Measurements from ENCODE around the gene AGPS. TPM values are rescaled to one million over a fixed set of nuclear protein-coding genes. Genes with fewer than 3 reads are reported as not detected.

The AGPS gene
- total RNA-seq, 6 experiments from 2014 or later: 36.0 to 47.6 (median 43.1) TPM

DNA sequence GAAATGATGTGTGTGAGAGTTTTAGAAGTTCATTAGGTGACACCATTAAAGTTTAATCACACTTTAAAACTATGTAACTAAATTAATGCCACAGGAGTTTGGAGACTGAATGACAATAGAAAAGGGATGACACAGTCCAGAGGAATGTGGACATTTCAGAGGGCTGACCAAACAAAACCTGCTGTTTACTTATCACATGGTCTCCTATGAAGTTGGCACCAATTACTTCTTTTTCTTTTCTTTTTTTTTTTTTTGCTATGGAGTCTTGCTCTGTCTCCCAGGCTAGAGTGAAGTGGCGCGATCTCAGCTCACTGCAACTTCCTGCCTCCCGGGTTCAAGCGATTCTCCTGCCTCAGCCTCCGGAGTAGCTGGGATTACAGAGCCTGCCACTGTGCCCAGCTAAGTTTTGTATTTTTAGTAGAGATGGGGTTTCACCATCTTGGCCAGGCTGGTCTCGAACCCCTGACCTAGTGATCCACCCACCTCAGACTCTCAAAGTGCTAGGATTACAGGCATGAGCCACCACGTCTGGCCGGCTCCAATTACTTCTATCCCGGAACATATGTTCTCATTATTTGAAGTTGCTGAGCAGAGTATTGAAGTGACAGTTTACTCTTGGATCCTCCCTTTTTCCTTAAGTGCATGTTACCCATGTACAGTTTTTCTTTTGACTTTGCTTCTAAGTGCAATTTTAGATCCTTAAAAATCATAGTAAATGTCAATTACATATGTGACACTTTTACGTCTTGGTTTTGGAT is 4.3 kb downstream of the AGPS start:
- Mint-ChIP-seq H3K36me3 (ENCODE audit: low read depth) (peaks cover 4% of the 10 kb centered on the region; the same call in 1 of the 2 replicates), H3K9me3 (no peaks in the 10 kb centered on the region), H3K4me3 (peak overlapping the region; percentile 86), H3K4me1 (ENCODE audit: low read depth) (peaks cover 79% of the 10 kb centered on the region), H3K27me3 (ENCODE audit: insufficient read depth) (no peaks in the 10 kb centered on the region), H3K27ac (peak overlapping the region; percentile 92)
- TF ChIP-seq CTCF (IDR thresholded peaks at IDR 0.05): no peak
- DNase-seq: peak; percentile 80

- H3K27me3 Mint-ChIP-seq (ENCODE audit: insufficient read depth): no peaks in the 10 kb centered on the region
- H3K36me3 Mint-ChIP-seq (ENCODE audit: low read depth): peaks cover 4% of the 10 kb centered on the region; the same call in 1 of the 2 replicates
- peak overlapping the region; percentile 92 for H3K27ac Mint-ChIP-seq
- H3K4me1 Mint-ChIP-seq (ENCODE audit: low read depth): peaks cover 74% of the 10 kb centered on the region
- H3K4me3 Mint-ChIP-seq: peak overlapping the region; percentile 86
- no peak for TF ChIP-seq CTCF (IDR thresholded peaks at IDR 0.05)
- no peaks in the 10 kb centered on the region for H3K9me3 Mint-ChIP-seq
- DNase-seq: peak; percentile 96
Observed at GRCh38 chr2:177397481-177398289, 5.1 kb downstream of the AGPS start.

DNA sequence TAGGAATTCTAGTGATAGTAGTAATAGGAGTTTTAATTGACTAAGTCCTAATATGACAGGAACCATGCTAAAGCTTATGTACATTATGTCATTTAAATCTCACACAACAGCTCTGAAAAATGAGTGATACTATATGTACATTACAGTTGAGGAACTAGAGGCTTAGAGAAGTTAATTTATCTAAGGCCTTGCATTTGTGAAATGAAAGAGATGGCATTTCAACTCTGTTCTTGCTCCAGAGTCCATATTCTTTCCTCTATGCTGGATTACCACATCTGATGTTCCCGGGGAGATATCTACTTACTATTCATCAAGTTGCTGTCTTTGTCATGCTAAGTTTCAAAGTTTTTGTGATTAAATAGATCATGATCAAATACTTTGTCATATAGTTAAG is 5.7 kb downstream of the AGPS start:
- no peak for DNase-seq
- Mint-ChIP-seq H3K9me3 (no peaks in the 10 kb centered on the region), H3K4me1 (ENCODE audit: low read depth) (peaks cover 75% of the 10 kb centered on the region), H3K27ac (peak overlapping the region; percentile 92), H3K27me3 (ENCODE audit: insufficient read depth) (no peaks in the 10 kb centered on the region), H3K4me3 (peak overlapping the region; percentile 86; the same call in 1 of the 2 replicates), H3K36me3 (ENCODE audit: low read depth) (peaks cover 4% of the 10 kb centered on the region; the same call in 1 of the 2 replicates)
- TF ChIP-seq CTCF (IDR thresholded peaks at IDR 0.05): no peak

DNA sequence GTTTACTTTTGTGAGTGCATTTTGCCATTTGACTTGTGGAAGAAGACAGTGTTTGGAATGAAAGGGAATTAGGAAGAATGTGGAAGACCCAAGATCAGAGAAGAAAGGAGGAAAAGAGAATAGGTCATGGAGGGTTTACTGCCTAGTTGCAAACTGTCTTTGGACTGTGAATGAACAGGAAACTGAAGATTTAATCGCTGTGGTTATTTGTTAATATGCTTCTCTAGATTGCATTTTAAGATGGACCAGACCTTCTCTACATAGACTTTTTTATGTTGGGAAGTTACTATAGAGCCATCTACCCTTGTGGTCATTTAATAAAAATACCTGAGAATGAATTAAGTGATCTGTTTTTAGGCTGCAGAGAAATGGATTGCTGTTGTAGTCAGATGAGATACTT is 6.2 kb downstream of the AGPS start:
- no peak for TF ChIP-seq CTCF (IDR thresholded peaks at IDR 0.05)
- 0 out of 2 replicates have a peak, but pooled peaks cover 4% of the 10 kb centered on the region for H3K36me3 Mint-ChIP-seq (ENCODE audit: low read depth)
- H3K4me1 Mint-ChIP-seq (ENCODE audit: low read depth): peaks cover 75% of the 10 kb centered on the region
- H3K9me3 Mint-ChIP-seq: no peaks in the 10 kb centered on the region
- no peaks in the 10 kb centered on the region for H3K27me3 Mint-ChIP-seq (ENCODE audit: insufficient read depth)
- no peak for DNase-seq
- no peak overlapping the region for H3K27ac Mint-ChIP-seq
- H3K4me3 Mint-ChIP-seq: no peak overlapping the region

DNA sequence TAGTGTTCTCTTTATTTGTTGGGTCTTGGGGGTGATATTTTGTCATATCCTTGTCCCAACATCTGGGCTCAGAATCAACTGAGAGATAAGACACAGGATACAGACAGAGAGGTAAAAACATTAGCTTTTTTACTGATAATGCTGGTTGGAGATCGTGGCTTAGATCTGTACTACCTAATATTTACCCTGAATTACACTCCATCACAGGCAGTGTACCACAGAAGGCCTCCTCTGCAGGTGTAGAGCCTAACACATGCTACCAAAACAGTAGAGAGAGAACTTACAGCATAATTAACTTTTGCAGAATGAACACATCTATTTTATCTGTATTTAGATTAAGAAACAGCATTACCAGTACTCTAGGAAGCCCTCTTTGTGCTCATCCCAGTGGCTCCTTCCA is 6.8 kb downstream of the AGPS start:
- no peak overlapping the region for H3K4me3 Mint-ChIP-seq
- no peak for TF ChIP-seq CTCF (IDR thresholded peaks at IDR 0.05)
- H3K36me3 Mint-ChIP-seq (ENCODE audit: low read depth): 0 out of 2 replicates have a peak, but pooled peaks cover 4% of the 10 kb centered on the region
- H3K27me3 Mint-ChIP-seq (ENCODE audit: insufficient read depth): no peaks in the 10 kb centered on the region
- no peak for DNase-seq
- peaks cover 75% of the 10 kb centered on the region for H3K4me1 Mint-ChIP-seq (ENCODE audit: low read depth)
- no peaks in the 10 kb centered on the region for H3K9me3 Mint-ChIP-seq
- no peak overlapping the region for H3K27ac Mint-ChIP-seq

All from HFFc6 (cell line).